Measurements from ENCODE around the gene MYO7B.

DNA sequence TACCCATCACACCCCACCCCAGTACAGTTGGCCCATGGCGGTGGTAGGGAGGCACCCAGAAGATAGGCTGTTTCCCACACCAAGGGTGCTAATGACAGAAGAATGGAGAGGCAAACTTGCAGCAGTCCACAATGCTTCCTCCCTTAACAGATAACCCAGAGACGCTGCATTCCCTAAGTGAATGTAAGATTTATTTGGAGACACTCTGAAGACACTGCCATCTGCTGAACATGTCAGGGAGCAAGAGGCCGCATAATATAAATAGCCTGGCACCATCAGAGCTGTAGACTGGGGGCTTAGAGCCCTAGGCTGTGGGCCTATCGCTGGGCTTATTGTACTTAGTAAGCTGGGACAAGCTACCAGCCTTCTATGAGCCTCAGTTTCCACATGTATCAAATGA, 7.0 kb upstream of the MYO7B start:
- no peak for TF ChIP-seq CTCF (IDR thresholded peaks at IDR 0.05)
- no peak for TF ChIP-seq EP300 (IDR thresholded peaks at IDR 0.05)
- no peak for TF ChIP-seq POLR2A (IDR thresholded peaks at IDR 0.05)

Data from tibial nerve (tissue), 4 donors.